UCSD-AML1 (cell line): ENCODE data around the gene HS3ST5.

Experiments used
- DNase-seq: peaks from one replicate; lab custom pipeline; 2025; ENCODE audit not compliant: unreplicated experiment; lab: John Stamatoyannopoulos, UW

HS3ST5 gene, protein sequence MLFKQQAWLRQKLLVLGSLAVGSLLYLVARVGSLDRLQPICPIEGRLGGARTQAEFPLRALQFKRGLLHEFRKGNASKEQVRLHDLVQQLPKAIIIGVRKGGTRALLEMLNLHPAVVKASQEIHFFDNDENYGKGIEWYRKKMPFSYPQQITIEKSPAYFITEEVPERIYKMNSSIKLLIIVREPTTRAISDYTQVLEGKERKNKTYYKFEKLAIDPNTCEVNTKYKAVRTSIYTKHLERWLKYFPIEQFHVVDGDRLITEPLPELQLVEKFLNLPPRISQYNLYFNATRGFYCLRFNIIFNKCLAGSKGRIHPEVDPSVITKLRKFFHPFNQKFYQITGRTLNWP

DNA sequence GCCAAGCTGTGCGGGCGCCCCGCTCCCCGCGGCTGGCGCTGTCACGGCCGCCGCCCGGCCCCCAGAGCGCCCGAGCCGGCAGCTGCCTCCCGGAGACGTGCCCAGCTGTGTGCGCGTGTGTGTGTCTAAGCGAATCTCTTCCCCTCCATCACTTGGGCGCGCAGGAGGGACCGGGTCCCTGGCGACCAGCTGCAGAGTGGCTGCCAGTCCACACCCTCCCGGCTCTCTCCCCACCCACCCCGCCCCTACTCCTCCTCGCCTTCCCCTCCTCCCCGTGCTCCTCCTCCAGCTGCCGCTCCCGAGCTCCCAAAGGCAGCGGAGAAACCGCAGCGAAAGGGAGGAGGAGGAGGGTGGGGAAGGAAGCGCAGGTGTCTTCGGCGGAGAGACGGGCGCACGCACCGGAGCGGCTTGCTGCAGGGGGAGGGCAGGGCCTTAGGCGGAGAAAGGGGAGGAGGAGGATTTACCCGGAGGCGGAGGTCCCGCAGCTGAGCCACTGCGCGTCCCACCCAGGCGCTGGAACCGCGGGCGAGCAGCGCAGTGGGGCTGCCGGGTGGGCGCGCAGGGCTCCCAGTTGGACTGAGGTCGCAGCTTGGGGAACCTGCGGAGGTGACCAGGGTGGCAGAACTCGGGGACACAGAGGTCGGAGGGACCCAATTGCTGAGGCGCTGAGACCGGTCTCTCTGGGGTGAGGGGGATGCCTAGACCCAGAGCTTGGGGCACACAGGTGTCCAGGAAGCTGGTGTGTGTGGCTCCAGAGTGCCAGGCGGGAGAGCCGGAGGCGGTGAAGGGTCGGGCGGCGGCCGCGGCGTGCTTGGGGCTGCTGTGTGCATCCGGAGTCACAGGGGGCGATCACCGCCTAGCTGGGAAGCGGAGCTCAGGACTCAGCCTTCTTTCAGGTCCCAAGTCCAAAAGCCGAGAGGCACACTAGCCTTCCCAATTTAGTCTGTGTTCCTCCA lies at the start of gene HS3ST5:
HS3ST5 (minus strand) TSS at position 198 of the 956 bp plus-strand sequence. CDS start 280,178 bp downstream, outside the sequence.
- peak; percentile 7 for DNase-seq

DNA sequence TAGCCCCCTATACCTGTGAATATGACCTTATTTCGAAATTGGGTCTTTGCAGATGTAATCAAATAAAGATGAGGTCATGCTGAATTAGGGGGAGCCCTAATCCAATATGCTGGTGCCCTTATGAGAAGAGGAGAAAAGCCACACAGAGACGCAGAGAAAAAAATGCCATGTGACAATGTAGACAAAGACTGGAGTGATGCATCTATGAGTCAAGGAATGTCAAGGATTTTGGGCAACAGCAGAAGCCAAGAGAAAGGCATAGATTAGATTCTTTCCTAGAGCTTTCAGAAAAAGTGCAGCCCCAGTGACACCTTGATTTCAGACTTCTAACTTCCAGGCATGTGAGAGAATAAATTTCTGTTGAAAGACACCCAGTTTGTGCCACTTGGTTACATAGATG lies 47.4 kb upstream of the HS3ST5 start:
- no peak for DNase-seq

DNA sequence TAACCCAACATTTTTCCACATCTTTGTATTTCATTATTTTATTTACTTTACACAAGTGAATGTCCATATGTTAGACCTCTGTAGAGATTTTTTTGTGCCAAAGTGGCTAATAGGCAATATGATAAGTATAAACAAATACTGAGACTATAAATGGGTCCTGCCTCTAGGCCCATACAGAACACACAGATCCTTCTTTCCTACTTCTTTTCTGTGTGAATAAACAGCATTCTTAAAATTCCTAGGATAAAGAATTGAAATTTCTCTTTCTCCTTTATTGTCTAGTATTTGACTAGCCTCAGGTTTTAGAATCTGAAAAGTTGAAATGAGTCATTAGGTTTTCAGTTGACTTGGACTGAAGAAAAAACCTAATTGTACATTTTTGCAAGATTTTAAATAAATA lies 46.3 kb upstream of the HS3ST5 start:
- no peak for DNase-seq

DNA sequence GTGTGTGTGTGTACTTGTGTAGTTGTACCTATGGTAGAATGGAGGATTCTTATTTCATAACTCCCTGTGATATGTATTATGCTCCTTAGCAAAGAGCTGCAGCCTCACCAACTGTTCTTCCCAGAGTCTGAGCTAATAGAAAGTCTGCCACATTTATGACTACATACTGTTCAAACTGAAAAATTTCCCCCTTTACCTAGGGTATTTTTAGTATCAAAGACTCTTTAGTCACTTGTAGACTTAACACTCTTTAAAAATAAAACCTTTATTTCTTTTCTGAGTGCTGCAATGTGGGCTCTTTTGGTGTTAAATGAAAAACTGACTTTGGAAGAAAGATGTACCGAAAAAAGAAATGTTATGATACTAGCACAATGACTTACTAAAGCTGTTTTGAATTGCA lies 39.6 kb upstream of the HS3ST5 start:
- no peak for DNase-seq

DNA sequence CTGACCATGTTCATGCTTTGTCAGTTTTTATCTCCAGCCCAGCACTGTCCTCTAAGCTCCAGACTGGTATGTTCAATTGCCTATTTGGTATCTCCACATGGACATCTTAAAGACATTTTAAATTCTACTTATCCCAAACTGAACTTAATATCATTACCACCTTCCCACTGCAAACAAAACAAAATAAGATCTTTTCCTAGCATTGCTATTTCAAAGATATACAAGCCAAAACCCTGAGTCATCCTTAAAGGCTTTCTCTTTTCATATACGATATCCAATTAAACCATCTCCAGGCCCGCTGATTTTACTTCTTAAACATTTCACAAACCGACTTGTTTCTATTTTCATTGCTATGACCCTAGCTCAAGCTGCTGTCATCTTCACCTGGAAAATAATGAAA lies 35.1 kb upstream of the HS3ST5 start:
- DNase-seq, result no peak

DNA sequence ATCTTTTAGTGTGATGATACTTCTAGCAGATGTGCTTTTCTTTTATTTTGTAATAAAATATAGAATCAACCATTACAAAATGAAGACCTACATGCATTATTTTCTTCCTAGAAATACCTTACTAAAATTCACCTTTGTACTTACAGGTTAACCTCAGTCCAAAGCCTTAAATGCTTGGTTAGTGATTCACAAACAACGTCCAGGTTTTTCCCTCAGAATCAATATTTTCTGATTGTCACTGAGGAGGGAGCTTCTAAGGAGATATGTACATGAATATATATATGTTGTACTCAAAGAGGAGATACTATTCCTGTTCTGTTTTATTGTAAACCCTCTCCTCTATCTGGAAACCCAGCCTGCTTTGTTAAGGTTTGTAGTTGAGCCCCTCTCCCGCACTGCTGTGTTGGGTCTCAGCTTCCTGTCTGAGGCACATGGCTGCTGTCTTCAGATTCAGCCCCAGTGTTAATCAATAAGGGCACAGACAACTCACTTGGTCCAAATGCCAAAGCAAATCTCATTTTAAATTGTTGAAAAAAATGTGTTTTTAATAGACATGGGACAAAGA lies 33.9 kb upstream of the HS3ST5 start:
- no peak for DNase-seq

DNA sequence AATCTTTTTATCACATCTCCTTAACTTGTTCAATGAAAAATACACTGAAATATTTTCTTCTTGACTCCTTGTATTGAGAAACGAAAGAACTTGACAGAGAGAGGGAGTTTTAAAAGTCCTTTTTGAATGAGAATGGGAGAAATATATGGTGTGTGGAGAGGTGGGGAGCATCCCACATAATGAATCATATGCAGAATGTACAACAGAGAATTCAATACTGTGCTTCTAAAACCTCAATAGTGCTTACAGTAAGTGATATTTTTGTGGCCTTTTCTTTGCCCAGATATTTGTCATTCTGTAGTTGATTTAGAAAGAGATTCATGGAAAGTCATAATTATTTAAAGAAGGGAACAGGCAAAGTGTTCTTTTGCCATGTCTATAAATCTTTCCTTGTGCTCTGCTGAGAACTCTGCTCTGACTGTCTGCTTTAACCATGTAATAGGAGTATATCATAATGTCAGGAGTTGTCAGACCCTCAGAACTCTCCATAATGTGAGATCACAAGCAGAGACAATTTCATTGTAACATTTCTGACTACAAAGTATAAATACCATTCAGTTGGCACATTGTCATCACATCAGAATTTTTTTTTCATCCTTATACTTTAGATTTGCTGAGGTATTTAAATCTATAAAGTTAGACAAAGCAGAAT lies 32.8 kb upstream of the HS3ST5 start:
- no peak for DNase-seq

DNA sequence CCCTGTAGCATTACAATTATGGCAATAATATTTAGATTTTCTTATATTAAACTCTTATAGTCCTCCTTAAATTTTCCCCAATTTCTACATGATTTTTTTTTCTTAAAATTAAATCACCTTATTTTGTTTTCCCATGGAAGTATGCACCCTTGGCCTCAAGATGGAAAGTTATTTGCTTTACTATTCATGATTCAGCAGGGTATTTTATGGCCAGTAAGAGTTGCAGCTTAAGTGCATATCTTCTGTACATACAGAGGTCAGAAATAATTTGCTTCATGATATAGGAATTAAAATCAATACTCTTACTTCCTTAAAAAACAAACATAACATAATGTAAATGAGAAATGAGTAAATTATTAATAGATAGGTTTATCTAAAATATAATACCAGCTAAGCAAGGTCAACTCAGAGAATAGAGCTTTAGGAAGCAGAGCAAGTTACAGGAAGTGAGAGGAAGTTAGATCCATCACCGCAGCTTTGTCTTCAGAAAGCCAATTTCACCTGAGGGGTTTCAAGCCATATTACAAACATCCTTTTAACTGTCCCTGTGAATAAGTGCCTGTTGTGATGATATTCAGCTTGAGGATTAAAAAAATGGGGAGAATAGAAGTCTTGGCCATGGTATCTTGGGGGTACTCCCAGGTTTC lies 24.6 kb upstream of the HS3ST5 start:
- DNase-seq, result no peak

DNA sequence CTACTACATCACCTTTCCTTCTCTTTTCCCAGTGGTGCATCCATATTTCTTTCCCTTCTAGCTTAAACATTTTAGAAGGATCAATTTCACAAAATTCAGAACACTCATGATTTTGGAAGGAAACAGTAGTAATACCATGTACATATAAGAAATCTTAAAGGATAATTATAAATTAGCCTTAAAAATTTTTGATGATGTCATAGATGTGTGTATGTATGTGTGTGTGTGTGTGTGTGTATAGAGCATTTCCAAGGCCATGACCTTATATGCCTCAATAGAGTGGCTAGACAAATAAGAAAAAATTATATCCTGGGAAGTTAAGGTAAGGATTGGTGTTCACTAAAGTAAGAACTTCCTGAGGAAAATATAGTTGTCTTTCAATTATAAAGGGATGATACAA lies 24.1 kb upstream of the HS3ST5 start:
- DNase-seq, result no peak

DNA sequence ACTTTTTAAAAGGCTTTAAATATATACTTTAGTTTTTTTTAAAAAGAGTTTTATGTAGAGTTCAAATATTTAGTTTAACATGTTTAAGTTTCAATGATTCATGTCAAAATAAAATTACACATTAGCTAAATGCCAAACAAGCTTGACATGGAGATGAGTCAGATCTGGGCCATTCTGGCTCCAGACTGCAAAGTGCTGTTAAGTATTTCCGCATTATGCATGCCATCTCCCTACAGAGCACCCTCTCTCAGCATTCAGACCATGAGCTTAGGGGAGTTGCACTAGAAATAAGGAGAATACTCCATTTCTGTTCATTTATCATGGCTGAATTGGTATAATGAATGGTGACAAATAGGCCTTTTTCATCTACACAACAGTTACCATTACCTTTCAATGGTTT lies 21.5 kb upstream of the HS3ST5 start:
- DNase-seq, result no peak

DNA sequence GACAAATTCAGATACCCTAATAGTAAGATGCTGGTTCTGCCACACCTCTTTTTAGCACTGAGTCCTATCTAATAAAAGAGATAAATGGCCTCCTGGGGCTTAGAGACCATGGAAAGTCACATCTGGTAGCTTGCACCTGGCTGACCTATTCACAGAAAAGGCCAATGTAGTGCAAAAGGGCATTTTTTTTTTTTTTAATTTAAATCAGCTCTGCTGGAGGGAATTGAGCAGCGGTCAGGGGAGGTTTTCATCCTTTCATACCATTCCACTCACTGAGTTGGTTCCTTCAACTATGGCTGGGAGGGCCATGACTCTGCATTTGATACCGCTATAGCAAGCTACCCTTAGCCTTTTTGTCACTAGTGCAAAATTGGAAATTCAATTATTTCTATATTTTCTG lies 20.1 kb upstream of the HS3ST5 start:
- no peak for DNase-seq

DNA sequence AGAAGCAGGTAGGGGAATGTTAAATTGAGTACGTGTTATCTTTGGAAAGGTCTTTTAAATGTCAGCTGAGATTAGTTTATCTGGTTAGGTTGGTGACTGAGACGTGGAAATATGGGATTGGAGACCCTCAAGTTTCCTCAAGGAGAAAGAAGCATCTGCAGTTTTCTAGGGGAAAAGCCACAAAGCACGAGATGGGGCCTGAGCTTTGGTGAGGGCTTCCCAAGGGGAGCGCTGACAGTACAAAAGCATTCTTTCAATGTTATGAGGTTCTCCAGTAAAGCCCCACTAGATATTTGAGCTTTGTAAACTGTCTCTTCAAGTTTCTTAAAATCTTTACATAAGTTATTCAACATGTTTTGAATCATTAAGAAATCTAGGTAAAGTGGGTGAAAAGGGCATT lies 19.6 kb upstream of the HS3ST5 start:
- DNase-seq, result no peak

DNA sequence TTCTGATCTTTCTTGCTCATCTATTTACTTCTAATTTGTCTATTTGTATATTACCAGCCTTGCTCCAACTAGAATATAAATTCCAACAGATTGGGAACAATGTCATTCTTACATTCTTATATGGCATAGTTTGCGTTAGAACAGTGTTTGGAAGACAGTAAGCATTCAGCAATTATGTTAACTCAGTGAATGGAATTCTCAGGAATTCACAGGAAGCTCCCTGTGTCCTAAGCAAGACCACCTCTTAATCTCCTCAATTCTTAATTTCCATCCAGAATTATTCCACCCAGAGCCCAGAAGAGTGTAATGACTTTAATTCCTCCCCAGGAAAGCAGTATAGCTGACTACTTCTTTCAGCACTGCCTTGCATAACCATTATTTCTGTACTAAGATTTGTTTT lies 18.2 kb upstream of the HS3ST5 start:
- no peak for DNase-seq

DNA sequence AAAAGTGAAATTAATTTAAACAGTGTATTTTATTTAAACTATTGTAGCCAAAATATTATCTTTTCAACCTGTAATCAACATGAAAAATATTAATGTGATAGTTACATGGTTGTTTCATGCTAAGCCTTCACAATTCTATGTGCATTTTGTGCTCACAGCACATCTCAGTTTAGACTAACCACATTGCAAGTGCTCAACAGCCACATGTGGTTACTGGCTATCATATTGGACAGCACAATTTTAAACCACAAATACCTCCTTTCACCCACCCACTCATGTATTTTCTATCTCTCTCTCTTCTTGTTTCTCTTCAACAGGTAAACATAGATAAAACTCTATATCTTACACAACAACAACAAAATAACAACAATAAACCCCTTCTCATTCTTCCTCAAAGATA lies 12.5 kb upstream of the HS3ST5 start:
- no peak for DNase-seq

DNA sequence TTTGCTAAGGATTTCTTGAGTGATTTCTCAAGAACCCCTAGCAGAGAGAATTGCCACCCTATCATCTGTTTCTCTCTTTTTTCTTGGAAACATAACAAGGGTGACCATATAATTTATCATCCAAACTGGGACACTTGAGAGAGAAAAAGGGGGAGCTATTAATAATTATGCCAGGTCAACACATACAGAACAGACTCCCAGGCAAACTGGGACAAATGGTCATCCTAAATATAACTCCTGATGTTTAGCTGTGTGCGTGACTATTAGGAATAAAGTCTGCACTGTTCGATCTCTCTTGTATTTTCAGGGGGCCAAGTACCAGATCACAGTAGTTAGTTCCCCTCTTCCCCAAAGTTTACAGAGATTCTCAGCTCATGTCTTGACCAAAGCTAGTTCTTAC lies 11.7 kb upstream of the HS3ST5 start:
- no peak for DNase-seq

DNA sequence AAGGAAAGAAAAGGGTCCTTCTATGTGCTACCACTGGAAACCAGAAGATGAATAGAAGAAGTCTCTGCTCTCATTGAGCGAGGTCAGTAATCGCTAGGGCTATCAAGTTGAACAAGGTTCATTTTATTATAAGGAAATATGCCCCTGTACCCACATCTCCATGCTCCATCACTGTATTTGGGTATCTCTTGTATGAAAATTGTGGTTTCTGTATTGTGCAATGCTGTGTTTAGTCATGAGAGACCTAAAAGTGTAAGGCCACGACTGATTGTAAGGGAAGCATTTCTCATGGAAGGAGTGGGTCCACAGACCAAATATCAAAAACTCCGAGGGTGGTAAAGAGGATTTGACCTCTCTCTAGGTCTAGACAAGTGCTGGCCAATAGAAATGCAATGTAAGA lies 3.6 kb upstream of the HS3ST5 start:
- DNase-seq, result no peak

DNA sequence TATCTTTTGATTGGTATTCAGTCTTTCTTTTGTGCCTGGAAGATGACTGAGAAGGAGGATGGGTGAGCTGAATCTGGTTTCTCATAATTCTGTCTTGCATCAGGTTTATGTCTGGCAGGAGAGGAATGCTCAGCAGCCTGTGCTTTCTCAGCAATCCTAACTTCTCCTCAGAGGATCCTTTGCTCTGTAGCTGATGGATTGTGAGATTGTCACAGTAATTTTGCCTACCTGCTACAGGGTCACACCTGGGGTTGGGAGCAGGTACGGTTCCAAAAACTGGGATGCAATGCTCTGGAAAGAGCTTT lies 2.1 kb upstream of the HS3ST5 start:
- no peak for DNase-seq

DNA sequence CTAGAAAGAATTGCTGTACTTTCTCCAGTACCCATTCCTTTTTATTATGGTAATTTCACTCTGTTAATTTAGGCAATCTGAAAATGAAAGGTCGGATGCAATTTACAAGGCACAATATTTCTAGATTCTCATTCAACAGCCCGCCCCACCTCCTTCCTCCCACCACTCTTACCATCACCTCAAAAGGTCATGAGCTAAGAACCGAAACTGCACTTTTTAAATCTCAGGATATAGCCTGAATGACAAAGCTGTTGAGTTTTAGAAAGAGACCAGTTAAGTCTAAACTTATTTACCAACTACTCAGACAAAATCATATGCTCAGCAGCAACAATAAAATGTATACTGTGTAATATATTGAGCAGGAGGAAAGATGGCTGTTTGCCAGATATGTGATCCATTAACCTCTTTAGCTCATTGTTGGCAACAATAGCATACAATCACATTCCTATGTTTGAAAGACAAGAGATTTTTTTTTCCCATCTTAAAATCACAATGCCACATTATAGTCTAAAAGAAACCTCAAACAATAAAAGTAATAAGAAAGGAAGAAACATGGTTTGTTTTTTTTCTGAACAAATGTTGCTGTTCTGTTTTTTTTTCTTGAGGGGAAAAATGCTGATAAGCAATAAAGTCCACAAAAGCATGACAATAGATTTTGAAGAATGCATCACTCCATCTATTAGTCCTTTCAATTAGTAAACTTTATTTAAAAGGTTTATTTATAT lies 1.6 kb upstream of the HS3ST5 start:
- no peak for DNase-seq

DNA sequence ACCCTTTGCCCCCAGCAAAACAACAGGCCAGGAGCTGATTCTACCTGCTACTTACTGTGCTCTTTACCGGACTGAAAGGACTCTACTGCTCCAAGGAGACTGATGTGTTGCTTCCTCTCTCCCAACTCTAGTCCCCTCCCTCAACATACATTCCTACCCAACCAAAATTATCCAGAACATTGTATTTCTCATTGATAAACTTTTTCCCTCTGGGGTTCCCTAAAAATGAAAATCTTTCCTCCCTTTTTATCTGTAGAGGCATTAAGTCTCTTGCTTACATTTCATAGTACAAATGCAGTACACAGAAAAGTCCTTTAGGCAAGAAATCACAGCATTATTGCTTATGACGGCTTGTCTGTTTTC lies 940 bp upstream of the HS3ST5 start:
- no peak for DNase-seq

DNA sequence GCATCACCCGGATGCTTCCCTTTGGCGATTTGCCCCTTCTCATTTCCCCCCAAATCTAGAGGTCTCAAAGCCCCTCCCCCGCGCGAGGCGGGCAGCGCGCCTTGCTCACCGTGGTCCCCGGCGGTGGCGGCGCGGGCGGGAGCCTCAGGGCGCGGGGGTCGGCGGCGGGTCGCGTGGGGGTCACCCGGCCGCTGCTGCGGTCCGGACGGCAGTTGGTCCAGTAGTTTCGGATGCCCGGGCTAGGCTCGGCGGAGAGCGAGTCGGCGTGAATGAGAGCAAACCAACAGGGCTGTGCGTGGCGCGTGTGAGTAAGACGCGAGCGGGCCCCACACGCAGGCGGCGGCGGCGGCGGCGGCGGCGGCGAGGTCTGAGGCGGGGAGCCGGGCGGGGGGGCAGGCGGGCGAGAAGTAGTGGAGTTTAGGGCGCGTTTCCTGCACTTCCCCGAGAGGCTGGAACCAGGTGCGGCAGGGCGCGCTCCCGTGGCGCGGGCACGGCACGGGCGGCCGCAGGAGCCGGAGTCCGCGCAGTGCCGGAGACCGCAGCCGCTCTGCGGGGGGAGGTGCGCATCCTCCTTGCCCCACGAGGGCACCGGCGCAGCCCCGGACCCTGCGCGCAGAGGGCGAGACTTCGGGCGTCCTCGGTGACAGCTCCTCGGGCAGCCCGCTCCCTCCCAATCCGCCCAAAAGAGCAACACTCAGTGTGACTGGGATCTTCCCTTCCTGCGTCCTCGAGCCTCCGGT lies 567 bp downstream of the HS3ST5 start:
- no peak for DNase-seq
